GM18951 (cell line): Measurements from ENCODE around the gene GNAI2.
"Not testable (repeated sequence)": the region's sequence is repeated elsewhere in the genome, so short reads cannot be mapped to it uniquely, and the experiment has no call there.

Source experiments
- POLR2A ChIP-seq: IDR thresholded peaks from 4 replicates; pipeline ENCODE4 v1.6.1; 2011; ENCODE audit warnings: mild to moderate bottlenecking; ENCODE audit not compliant: insufficient read length, insufficient read depth; ENCODE audit errors: extremely low read depth
- in situ Hi-C: fragments of 300-500 bp; cut with MboI; formaldehyde crosslinking; loops from one replicate; pipeline ENCODE4 v1.12.0; 2022; ENCODE audit warnings: low sequenced_read_pairs, mixed read lengths, inconsistent platforms; ENCODE audit not compliant: unreplicated experiment

The GNAI2 gene

GRCh38 chr3:50271314-50271936, 35.4 kb downstream of the GNAI2 start:
- in situ Hi-C loops = no loop called here
- no peak for TF ChIP-seq POLR2A

- in situ Hi-C loops = not testable (repeated sequence)
Observed at GRCh38 chr3:50272538-50272910, 36.5 kb downstream of the GNAI2 start.

DNA sequence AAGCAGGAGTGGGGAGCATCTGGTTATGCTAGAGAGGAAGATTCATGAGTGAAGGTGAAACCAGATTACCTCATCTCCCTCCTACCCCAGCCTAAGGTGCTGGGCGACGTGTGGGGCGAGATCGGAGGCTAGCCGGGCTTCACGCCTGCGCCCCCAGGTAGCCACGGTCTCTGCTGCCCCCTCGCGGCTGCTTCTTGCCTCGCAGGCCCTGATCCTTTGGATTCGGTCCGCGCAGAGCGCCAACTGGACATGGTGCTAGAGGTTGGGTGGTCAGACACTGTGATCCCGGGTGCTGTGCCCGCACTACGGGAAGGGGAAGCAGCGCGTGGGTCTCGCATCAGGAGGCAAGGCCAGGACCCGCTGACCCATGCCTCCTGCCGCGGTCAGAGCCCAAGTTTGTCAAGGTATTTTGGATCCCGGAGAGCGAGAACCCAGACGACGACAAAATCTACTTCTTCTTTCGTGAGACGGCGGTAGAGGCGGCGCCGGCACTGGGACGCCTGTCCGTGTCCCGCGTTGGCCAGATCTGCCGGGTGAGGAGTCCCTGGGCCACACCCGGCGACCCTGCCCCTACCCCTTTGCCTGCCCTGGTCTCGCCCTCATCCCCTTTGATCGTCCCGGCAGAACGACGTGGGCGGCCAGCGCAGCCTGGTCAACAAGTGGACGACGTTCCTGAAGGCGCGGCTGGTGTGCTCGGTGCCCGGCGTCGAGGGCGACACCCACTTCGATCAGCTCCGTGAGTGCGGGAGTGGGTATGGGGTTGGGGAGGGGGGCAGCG, 37.1 kb downstream of the GNAI2 start:
- in situ Hi-C loops = no loop called here
- TF ChIP-seq POLR2A = no peak

GRCh38 chr3:50273689-50274065, 37.7 kb downstream of the GNAI2 start:
- no peak for TF ChIP-seq POLR2A
- in situ Hi-C loops = no loop called here

DNA sequence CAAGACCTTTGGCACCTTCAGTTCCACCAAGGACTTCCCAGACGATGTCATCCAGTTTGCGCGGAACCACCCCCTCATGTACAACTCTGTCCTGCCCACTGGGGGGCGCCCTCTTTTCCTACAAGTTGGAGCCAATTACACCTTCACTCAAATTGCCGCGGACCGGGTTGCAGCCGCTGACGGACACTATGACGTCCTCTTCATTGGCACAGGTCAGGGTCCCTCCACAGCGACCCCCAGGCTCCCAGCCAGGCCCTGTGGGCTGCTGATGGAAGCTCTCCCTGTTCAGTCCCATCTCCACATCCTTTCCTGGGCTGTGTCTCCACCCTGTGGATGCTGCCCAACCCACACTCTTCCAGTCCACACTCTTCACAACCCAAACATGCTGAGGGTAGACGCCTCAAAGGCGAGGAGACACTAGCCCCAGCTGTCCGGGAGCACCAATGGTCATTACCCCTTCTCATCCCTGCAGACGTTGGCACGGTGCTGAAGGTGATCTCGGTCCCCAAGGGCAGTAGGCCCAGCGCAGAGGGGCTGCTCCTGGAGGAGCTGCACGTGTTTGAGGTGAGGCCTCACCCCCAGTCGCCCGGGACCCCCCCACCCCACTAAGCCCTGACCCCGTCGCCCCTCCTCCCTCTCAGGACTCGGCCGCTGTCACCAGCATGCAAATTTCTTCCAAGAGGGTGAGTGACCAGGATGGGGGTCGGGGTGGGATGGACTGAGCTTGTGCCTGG, 38.5 kb downstream of the GNAI2 start:
- in situ Hi-C loops = no loop called here
- TF ChIP-seq POLR2A = no peak

DNA sequence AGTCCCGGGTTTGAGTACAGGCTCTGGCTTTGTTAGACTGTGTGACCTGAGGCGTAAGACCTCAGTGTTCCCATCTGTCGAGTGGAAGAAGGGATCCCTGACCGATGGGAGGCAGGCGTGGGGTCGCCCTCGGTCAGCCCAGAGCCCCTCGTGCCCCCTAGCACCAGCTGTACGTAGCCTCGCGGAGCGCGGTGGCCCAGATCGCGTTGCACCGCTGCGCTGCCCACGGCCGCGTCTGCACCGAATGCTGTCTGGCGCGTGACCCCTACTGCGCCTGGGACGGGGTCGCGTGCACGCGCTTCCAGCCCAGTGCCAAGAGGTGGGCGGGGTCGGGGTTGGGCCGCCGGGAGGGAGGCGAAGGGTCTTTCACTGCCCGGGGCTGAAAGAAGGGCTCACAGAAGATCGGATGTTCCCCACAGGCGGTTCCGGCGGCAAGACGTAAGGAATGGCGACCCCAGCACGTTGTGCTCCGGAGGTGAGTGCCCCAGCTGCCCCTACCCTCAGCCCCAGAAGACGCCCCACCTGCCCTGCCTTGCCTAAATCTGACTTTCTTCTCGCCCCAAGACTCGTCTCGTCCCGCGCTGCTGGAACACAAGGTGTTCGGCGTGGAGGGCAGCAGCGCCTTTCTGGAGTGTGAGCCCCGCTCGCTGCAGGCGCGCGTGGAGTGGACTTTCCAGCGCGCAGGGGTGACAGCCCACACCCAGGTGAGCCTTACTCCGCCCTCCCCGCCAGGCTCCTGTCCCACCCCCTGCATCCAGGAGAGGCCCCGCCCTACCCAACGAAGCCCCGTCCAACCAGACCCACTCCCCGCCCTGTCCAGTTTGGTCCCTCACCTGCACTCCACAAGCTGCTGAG, 39.4 kb downstream of the GNAI2 start:
- no peak for TF ChIP-seq POLR2A
- in situ Hi-C loops = no loop called here

DNA sequence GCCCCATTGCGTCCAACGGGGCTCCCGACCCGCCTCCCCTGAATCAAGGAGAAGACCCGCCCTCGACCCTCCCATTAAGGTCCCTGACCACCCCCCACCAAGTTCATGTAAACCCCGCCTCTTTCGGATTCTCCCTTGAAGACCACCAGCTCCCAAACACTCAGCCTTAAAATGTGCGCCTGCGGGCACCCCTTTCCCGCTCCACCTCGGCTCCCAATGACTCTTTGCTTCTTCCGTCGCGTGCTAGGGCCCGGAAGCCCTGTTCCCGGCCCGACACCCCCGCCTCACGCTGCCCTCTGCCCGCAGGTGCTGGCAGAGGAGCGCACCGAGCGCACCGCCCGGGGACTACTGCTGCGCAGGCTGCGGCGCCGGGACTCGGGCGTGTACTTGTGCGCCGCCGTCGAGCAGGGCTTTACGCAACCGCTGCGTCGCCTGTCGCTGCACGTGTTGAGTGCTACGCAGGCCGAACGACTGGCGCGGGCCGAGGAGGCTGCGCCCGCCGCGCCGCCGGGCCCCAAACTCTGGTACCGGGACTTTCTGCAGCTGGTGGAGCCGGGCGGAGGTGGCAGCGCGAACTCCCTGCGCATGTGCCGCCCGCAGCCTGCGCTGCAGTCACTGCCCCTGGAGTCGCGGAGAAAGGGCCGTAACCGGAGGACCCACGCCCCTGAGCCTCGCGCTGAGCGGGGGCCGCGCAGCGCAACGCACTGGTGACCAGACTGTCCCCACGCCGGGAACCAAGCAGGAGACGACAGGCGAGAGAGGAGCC, 40.2 kb downstream of the GNAI2 start:
- no peak for TF ChIP-seq POLR2A

GRCh38 chr3:50276762-50277101, 40.7 kb downstream of the GNAI2 start:
- no peak for TF ChIP-seq POLR2A
- in situ Hi-C loops = no loop called here

More for the DNA sequence above, 40.2 kb downstream of the GNAI2 start:
- in situ Hi-C loops = no loop called here

DNA sequence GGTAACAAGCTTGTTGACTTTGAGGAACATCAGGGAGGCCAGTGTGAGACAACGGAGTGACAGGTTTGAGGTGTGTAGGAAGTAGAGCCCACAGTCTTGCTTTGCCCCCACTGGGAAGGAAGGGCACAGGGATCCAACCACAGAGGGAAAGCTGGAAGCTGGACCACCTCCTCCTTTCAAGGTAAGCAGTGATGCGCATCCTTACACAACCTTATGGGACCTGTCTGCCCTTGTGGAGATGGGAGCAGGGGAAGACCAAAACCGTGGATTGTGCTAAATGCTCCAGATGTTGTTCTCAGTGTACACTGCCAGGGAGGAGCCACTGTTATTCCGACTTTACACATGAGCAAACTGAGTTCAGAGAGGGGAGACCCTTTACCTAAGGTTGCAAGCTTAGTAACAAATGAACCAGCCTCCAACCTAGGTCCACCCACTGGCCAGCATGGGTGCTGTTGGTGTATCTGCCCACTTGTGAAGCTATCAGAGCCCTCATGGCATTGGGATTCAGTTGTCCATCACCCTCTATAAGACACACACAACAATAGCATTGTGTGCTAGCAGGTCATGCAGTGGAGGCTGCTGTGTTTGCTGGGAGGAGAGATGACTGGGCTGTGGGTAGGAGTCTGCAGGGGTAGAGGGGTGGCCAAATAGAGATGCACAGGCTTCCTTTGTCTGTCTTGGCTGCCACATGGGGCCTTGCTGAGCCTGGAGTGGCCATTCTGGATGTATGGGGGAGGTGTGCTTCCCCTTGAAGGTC, 42.3 kb downstream of the GNAI2 start:
- TF ChIP-seq POLR2A = no peak
- in situ Hi-C loops = no loop called here

- in situ Hi-C loops = no loop called here
- TF ChIP-seq POLR2A = no peak
Observed at GRCh38 chr3:50278880-50279224, 42.8 kb downstream of the GNAI2 start, which contains the start of gene LSMEM2. TSS of gene LSMEM2 (plus strand) at chr3:50279087. CDS start at chr3:50279114, 27 bp downstream.

DNA sequence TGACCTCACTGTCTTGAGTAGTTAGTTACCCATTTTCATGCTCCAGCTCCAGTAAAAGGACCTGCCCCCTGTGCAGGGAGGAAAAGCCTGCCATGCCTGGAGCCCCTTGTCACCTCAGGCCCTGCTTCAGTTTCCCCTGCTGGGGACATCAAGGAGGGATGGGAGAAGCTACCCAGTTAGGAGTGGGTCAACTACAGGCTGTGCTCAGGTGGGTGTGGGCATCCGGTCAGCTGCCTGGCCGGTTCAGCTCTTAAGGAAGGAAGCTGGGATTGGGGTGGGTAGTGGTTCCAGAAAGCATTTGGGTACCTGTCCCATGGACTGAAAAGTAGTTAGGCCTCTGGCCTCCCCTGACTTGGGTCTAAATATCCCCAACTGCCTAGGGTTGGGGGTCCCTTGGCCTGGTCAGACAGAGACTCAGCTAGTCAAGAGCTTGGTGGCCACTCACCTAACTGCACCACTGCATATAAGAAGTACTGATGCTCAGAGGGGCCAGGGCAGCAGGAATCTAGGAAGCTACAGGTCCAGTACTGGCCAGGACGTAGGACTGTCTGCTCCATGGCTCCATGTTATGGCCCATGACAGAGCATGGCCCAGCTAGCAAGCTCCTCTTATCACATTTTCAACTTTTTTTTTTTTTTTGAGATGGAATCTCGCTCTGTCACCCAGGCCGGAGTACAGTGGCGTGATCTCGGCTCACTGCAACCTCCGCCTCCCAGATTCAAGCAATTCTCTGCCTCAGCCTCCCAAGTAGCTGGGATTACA, 43.4 kb downstream of the GNAI2 start:
- in situ Hi-C loops = no loop called here
- no peak for TF ChIP-seq POLR2A

DNA sequence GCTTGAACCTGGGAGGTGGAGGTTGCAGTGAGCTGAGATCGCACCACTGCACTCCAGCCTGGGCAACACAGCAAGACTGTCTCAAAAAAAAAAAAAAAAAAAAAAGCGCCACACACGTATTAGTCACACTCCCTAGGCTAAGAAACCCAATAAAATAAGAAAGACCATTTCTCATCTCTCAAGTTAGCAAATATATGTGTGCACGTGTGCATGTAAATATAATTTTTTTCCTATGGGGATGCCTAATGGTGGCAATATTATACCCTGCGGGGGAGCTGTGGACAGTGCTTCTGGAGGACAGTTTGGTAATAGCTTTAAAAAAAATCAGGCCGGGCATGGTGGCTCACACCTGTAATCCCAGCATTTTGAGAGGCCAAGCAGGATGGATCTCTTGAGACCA, 48.1 kb downstream of the GNAI2 start:
- in situ Hi-C loops = not testable (repeated sequence)
